ENCODE data around the gene TTC9B. TPM values are rescaled to one million over a fixed set of nuclear protein-coding genes. Genes with fewer than 3 reads are reported as not detected.

Gene TTC9B
- 0.20 TPM for polyA plus RNA-seq (2013, experiment 1 of 2)
- polyA plus RNA-seq (2013, experiment 2 of 2) = not detected

DNA sequence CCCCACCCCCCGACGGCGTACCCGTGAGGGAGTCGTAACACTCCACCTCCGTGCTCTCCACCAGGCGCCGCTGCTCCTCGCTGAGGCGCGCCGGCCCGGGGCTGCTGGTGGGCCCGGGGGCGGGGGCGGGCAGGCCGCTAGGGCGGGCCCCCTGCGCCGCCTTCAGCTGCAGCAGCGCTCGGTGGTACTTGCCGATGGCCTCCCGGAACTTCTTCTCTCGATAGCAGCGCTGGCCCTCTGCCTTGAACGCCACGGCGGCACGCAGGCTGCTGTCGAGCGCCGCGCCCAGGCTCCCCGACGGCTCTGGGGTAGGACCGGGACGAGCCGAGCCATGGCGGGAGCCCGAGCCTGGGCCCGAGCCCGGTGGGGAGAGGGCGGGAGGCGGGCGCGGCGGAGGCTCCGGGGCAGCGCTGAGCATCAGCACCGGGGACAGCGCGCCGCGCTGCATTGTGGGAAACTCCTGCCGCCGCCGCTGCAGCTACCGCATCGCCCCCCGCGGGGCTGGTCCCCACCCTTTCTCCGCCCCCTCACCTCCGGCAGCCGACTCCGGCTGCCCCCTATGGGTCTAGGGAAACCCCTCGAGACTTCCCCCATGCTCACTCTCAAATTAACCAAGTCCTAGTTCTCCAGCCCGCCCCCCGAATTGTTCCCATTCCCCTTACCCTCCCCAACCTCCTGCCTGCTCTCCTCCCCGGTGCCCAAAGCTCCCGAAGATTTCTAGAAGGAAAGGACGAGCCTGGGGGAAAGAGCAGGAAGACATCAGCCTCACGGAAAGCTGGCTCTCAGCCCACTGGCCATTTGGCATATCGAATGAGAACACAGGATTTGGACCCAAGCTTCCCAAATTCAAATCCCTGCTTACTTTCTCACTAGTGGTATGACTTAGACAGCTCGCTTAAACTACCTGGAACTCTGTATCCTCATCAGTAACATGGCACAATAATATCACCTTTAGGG, at the start of gene TTC9B:
TSS of gene TTC9B (minus strand) at position 451 of the 957 bp plus-strand sequence. CDS start at position 448, 3 bp downstream.
- Histone ChIP-seq H3K9ac (ENCODE audit: low read depth, low read length) (no peak within 1 kb of the TSS), H3K4me1 (ENCODE audit: insufficient read depth, low read length) (no peaks in the 10 kb centered on the region), H3K4me3 (ENCODE audit: low read length) (peak within 1 kb of the TSS; percentile 19; the same call in 1 of the 2 replicates), H3K36me3 (ENCODE audit: insufficient read depth, low read length) (no peaks in the 10 kb centered on the region), H3K27ac (ENCODE audit: low read depth, low read length) (no peak within 1 kb of the TSS), H3K27me3 (ENCODE audit: insufficient read depth, low read length) (peaks cover 40% of the 10 kb centered on the region), H3K9me3 (ENCODE audit: insufficient read depth, low read depth, low read length) (no peaks in the 10 kb centered on the region)
- 7% methylated on average over 75 of the region's 75 CpGs for WGBS

DNA sequence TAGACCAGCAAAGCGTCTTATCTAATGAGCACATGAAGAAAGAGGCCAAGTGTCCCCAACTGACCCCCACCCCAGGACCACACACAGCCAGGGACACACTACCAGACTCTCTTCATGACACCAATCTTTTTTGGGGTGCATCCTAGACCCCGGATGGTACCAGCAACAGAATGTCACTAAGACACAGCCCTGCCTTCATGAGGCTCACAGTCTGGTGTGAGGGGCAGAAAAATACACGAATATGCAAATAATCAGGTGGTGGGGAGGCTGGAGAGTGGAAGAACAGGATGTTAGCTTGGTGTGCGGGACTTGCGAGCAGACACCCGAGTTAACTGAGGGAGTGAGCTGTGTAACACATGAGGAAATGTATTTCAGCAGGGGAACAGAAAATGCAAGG, 49.4 kb upstream of the TTC9B start:
- no peaks in the 10 kb centered on the region for H3K27me3 ChIP-seq (ENCODE audit: insufficient read depth, low read length)
- H3K9me3 ChIP-seq (ENCODE audit: insufficient read depth, low read depth, low read length) = no peaks in the 10 kb centered on the region
- H3K36me3 ChIP-seq (ENCODE audit: insufficient read depth, low read length) = peaks cover 16% of the 10 kb centered on the region
- WGBS = 92% methylated on average over 6 of the region's 6 CpGs
- H3K27ac ChIP-seq (ENCODE audit: low read depth, low read length) = no peak overlapping the region
- no peaks in the 10 kb centered on the region for H3K4me1 ChIP-seq (ENCODE audit: insufficient read depth, low read length)
- no peak overlapping the region for H3K9ac ChIP-seq (ENCODE audit: low read depth, low read length)
- H3K4me3 ChIP-seq (ENCODE audit: low read length) = no peak overlapping the region

DNA sequence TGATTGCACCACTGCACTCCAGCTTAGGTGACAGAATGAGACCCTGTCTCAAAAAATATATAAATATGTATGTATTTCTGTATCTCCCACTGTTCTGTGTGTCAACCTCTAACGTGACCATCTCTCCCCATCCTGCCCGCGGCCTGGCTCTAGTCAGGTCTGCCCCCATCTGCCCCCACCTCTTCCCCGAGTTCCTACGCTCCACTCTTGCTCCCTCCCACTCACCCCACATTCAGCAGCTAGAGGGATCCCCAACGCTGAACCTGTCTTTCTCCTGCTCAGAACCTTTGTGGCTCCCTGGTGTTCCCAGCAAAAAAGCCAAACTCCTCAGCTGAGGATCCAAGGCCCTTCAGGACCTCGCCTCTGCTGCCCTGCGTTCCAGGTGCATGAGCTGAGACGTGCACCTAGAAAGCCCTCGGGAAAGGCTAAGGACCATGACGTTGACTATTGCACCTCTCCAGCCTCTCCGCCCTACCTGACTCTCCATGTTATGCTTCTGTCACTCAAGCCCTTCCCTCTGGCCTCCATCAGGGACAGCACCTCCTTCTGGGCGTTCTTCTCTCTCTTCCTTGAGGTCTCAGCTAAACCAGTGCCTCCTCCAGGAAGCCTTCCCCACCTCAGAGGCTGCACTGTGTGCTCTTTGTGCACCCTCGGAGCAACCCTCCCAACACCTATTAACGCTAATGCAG, 48.9 kb upstream of the TTC9B start:
- H3K36me3 ChIP-seq (ENCODE audit: insufficient read depth, low read length) = peaks cover 21% of the 10 kb centered on the region
- H3K4me1 ChIP-seq (ENCODE audit: insufficient read depth, low read length) = no peaks in the 10 kb centered on the region
- H3K9me3 ChIP-seq (ENCODE audit: insufficient read depth, low read depth, low read length) = no peaks in the 10 kb centered on the region
- no peak overlapping the region for H3K4me3 ChIP-seq (ENCODE audit: low read length)
- no peak overlapping the region for H3K27ac ChIP-seq (ENCODE audit: low read depth, low read length)
- no peaks in the 10 kb centered on the region for H3K27me3 ChIP-seq (ENCODE audit: insufficient read depth, low read length)
- H3K9ac ChIP-seq (ENCODE audit: low read depth, low read length) = no peak overlapping the region
- 87% methylated on average over 15 of the region's 15 CpGs for WGBS

DNA sequence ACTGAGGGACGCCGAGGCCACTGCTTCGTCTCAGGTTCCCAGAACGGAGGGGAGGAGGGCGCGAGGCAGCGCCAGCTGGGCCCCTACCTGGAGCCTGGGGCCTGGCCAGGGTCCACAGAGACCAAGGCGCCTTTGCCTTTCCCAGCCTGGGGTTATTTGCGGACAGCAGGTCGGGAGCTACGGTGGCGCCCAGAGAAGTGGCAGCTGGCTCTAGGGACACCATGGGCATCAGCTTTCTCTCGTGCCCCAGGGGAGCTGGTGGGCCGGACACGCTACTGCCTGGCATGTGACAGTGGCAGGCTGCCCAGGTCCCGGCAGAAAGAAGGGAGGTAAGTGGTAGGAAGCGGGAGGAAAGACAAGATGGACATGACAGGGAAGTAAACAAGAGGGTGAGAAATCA, 47.9 kb upstream of the TTC9B start:
- peaks cover 21% of the 10 kb centered on the region for H3K36me3 ChIP-seq (ENCODE audit: insufficient read depth, low read length)
- no peak overlapping the region for H3K4me3 ChIP-seq (ENCODE audit: low read length)
- no peak overlapping the region for H3K27ac ChIP-seq (ENCODE audit: low read depth, low read length)
- H3K9ac ChIP-seq (ENCODE audit: low read depth, low read length) = no peak overlapping the region; the same call in 1 of the 2 replicates
- H3K27me3 ChIP-seq (ENCODE audit: insufficient read depth, low read length) = no peaks in the 10 kb centered on the region
- no peaks in the 10 kb centered on the region for H3K4me1 ChIP-seq (ENCODE audit: insufficient read depth, low read length)
- WGBS = 95% methylated on average over 17 of the region's 17 CpGs
- no peaks in the 10 kb centered on the region for H3K9me3 ChIP-seq (ENCODE audit: insufficient read depth, low read depth, low read length)

DNA sequence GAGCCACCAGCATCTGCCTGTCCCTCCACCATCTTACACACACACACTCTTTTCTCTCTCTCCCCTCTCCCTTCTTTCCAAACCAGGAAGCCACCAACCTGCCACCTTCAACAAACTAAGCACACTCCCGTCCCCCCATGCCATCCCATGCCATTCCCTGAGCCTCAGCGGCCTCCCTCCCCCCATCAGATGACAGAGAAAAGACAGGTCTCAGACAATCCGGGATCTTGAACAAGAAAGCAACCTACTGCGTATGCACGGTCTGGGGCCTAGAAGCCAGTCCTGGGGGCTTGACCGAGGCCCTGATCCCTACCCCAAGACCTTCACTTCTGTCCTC, 47.5 kb upstream of the TTC9B start:
- 92% methylated on average over 6 of the region's 6 CpGs for WGBS
- Histone ChIP-seq H3K9ac (ENCODE audit: low read depth, low read length) (no peak overlapping the region; the same call in 1 of the 2 replicates), H3K27me3 (ENCODE audit: insufficient read depth, low read length) (no peaks in the 10 kb centered on the region), H3K36me3 (ENCODE audit: insufficient read depth, low read length) (peaks cover 21% of the 10 kb centered on the region), H3K4me3 (ENCODE audit: low read length) (no peak overlapping the region), H3K4me1 (ENCODE audit: insufficient read depth, low read length) (no peaks in the 10 kb centered on the region), H3K27ac (ENCODE audit: low read depth, low read length) (no peak overlapping the region), H3K9me3 (ENCODE audit: insufficient read depth, low read depth, low read length) (no peaks in the 10 kb centered on the region)

DNA sequence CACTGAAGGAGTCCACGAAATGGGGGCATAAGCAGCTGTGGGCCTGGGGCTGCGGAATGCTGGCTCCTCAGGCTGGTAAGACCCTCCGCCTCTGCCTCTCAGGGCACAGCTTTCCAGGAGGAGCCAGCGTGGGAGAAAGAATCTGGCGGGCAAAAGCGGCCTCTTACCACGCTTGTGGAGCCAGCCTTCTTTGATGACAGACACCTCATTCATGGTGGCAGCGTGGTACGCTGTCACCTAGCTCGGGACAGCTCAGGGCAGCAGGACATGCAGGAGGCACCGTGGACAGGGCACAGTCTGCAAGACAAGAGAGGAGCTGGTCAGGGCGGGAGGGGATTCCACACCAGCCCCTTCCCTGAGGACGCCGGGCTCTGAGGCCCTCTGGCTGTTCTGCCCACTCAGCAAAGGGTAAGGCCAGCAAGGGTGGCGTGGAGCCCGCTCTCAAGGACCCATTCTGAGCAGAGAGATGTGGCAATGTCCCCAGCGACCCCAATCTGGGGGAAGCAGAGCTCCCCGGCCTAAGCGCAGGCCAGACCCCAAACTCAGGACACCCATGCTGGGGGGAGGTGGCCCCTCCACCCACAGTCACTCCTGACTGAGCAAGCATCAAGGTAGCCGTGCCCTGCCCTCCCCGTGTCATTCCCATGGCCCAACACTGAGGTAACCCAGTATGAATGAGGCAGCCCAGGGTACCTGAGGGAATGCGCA, 47.0 kb upstream of the TTC9B start:
- H3K4me1 ChIP-seq (ENCODE audit: insufficient read depth, low read length) = no peaks in the 10 kb centered on the region

DNA sequence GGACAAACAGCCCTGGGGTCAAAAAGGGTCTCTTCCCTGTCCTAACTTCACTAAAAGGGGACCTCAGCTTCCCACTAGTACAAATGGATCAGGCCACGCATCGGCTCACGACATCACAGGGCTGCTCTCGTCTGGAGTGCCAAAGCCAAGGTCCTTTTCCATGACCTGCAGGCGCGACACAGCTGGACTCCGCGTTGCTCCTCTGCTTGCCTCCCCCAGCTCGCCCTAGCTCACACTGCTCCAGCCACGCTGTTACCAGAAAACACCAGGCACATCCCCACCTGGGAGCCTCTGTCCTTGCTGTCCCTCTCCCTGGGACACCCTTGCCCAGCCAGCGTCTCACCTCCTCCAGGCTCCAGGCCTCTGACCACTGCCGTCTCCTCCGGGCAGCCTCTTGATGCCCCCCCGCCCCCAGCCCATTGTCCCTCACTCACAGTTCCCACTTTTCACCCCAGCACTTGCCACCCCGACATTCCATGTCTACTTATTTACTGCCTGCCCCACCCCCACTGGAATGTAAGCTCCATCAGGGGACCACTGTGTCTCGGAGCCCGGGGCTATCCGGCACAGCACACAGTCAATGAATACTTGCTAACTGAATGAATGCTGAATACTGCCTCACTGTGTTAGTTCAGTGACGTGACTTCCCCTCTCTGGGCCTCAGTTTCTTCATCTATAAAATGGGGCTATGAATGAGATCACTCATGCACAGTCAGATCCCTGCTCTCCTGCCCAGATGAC, 46.3 kb upstream of the TTC9B start:
- H3K4me1 ChIP-seq (ENCODE audit: insufficient read depth, low read length) = no peaks in the 10 kb centered on the region
- no peaks in the 10 kb centered on the region for H3K9me3 ChIP-seq (ENCODE audit: insufficient read depth, low read depth, low read length)
- peaks cover 21% of the 10 kb centered on the region for H3K36me3 ChIP-seq (ENCODE audit: insufficient read depth, low read length)
- WGBS = 92% methylated on average over 19 of the region's 19 CpGs
- no peak overlapping the region for H3K4me3 ChIP-seq (ENCODE audit: low read length)
- H3K27me3 ChIP-seq (ENCODE audit: insufficient read depth, low read length) = no peaks in the 10 kb centered on the region
- no peak overlapping the region for H3K9ac ChIP-seq (ENCODE audit: low read depth, low read length)
- 0 out of 2 replicates have a peak overlapping the region, but pooled peaks have one; percentile 18 for H3K27ac ChIP-seq (ENCODE audit: low read depth, low read length)

More for the DNA sequence above, 47.0 kb upstream of the TTC9B start:
- 93% methylated on average over 22 of the region's 22 CpGs for WGBS
- Histone ChIP-seq H3K27me3 (ENCODE audit: insufficient read depth, low read length) (no peaks in the 10 kb centered on the region), H3K4me3 (ENCODE audit: low read length) (no peak overlapping the region), H3K9me3 (ENCODE audit: insufficient read depth, low read depth, low read length) (no peaks in the 10 kb centered on the region), H3K27ac (ENCODE audit: low read depth, low read length) (no peak overlapping the region), H3K9ac (ENCODE audit: low read depth, low read length) (no peak overlapping the region; the same call in 1 of the 2 replicates), H3K36me3 (ENCODE audit: insufficient read depth, low read length) (peaks cover 21% of the 10 kb centered on the region)

DNA sequence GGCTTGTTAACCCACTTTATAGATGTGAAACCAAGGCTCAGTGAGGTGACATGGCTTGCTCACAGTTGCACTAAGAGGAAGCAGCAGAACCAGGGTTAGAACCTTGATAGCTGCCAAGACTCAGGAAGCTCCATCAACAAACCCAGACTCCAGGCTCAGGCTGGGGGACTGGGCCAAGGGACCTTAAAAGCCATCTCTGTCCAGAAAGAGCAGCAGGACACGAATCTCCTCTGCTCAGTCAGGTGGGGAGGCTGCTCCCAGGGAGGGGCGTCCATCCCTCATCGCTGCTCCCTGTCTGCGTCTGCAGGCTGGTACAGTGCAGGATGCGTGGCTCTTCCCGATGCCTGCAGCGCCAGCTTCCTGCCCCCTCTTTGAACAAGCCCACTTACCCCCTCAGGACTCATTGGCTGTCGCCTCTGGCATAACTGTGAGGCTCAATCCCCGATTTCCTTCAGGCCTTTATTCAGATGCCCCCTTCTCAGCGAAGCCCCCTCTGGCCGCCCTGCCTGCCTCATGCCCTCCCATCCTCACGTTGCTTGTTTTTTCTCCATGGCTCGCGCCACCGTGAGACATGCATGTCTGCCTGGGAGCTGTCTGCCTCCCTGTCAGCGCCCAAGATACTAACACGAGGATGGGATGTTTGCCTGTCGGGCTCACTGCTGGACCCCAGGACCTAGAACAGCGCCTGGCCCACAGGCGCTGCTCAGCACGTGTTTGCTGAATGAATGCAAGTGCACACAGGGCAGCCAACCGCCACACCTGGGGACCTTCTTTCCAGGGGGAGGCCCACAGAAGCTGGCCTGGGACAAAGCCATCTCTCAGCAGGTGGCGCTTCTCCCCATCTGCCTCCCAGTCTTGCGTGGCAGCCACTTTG, 45.5 kb upstream of the TTC9B start:
- 95% methylated on average over 24 of the region's 24 CpGs for WGBS
- H3K9ac ChIP-seq (ENCODE audit: low read depth, low read length) = no peak overlapping the region
- H3K27me3 ChIP-seq (ENCODE audit: insufficient read depth, low read length) = no peaks in the 10 kb centered on the region
- H3K4me1 ChIP-seq (ENCODE audit: insufficient read depth, low read length) = no peaks in the 10 kb centered on the region
- no peak overlapping the region for H3K27ac ChIP-seq (ENCODE audit: low read depth, low read length)
- no peak overlapping the region for H3K4me3 ChIP-seq (ENCODE audit: low read length)
- H3K9me3 ChIP-seq (ENCODE audit: insufficient read depth, low read depth, low read length) = no peaks in the 10 kb centered on the region
- H3K36me3 ChIP-seq (ENCODE audit: insufficient read depth, low read length) = peaks cover 21% of the 10 kb centered on the region

DNA sequence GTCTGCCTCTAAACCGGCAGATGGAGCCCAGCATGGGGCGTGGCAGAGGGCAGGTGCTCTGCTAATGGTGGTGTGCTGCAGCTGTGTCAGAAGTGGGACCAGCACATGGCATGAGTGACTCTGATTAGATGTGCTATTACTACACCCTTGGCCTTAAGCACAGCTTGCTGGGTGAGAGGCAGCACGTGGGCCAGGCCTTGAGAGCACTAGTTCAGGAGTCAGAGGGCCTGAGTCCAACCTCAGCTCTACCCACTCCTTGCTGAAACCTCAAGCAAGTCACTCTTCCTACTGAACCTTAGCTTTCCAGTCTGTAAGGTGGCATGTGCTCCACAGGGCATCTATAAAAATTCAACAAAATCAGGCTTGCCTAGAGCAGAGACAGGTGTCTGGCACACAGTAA, 44.2 kb upstream of the TTC9B start:
- no peak overlapping the region for H3K4me3 ChIP-seq (ENCODE audit: low read length)
- H3K36me3 ChIP-seq (ENCODE audit: insufficient read depth, low read length) = peaks cover 21% of the 10 kb centered on the region
- no peak overlapping the region for H3K27ac ChIP-seq (ENCODE audit: low read depth, low read length)
- H3K9me3 ChIP-seq (ENCODE audit: insufficient read depth, low read depth, low read length) = no peaks in the 10 kb centered on the region
- H3K4me1 ChIP-seq (ENCODE audit: insufficient read depth, low read length) = no peaks in the 10 kb centered on the region
- no peaks in the 10 kb centered on the region for H3K27me3 ChIP-seq (ENCODE audit: insufficient read depth, low read length)
- H3K9ac ChIP-seq (ENCODE audit: low read depth, low read length) = no peak overlapping the region
- 96% methylated on average over 3 of the region's 3 CpGs for WGBS

DNA sequence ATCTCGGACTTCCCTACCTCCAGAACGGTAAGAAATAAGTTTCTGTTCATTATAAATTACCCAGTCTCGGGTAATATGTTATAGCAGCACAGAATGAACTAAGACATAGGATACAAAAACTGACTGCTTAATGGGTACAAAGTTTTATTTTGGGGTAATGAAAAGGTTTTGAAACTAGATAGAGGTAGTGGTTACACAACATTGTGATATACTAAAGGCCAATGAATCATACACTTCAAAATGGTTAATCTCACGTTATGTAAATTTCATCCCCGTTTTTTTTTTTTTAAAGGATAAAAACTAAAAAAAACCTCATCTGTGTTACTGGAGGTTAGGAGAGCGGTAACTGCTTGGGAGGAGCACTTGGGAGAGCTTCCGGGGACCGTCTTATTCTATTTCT, 43.4 kb upstream of the TTC9B start:
- Histone ChIP-seq H3K9ac (ENCODE audit: low read depth, low read length) (no peak overlapping the region), H3K9me3 (ENCODE audit: insufficient read depth, low read depth, low read length) (no peaks in the 10 kb centered on the region), H3K4me1 (ENCODE audit: insufficient read depth, low read length) (no peaks in the 10 kb centered on the region), H3K27ac (ENCODE audit: low read depth, low read length) (no peak overlapping the region), H3K36me3 (ENCODE audit: insufficient read depth, low read length) (peaks cover 25% of the 10 kb centered on the region), H3K4me3 (ENCODE audit: low read length) (no peak overlapping the region), H3K27me3 (ENCODE audit: insufficient read depth, low read length) (no peaks in the 10 kb centered on the region)
- 96% methylated on average over 6 of the region's 8 CpGs for WGBS
